Measurements from ENCODE around the gene EBF4. TPM values are rescaled to one million over a fixed set of nuclear protein-coding genes. Genes with fewer than 3 reads are reported as not detected.

The EBF4 gene, protein sequence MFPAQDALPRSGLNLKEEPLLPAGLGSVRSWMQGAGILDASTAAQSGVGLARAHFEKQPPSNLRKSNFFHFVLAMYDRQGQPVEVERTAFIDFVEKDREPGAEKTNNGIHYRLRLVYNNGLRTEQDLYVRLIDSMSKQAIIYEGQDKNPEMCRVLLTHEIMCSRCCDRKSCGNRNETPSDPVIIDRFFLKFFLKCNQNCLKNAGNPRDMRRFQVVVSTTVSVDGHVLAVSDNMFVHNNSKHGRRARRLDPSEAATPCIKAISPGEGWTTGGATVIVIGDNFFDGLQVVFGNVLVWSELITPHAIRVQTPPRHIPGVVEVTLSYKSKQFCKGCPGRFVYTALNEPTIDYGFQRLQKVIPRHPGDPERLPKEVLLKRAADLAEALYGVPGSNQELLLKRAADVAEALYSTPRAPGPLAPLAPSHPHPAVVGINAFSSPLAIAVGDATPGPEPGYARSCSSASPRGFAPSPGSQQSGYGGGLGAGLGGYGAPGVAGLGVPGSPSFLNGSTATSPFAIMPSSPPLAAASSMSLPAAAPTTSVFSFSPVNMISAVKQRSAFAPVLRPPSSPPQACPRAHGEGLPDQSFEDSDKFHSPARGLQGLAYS
- total RNA-seq = 2.6 and 3.5 TPM in 2 replicates

GRCh38 chr20:2692036-2692885 lies at the start of gene EBF4:
Gene EBF4, plus strand, starts transcription at chr20:2692780. Its CDS starts 866 bp downstream, at chr20:2693646.
- H3K4me3 ChIP-seq (ENCODE audit: low read depth, low read length) = peak within 1 kb of the TSS; percentile 42
- no peak for TF ChIP-seq CTCF (IDR thresholded peaks at IDR 0.05; ENCODE audit: insufficient read depth, low read depth, low read length)
- DNase-seq (ENCODE audit: low read depth) = peak; percentile 43

GRCh38 chr20:2643708-2644107 lies 48.9 kb upstream of the EBF4 start:
- DNase-seq (ENCODE audit: low read depth) = no peak
- H3K4me3 ChIP-seq (ENCODE audit: low read depth, low read length) = no peak overlapping the region
- no peak for TF ChIP-seq CTCF (IDR thresholded peaks at IDR 0.05; ENCODE audit: insufficient read depth, low read depth, low read length)

DNA sequence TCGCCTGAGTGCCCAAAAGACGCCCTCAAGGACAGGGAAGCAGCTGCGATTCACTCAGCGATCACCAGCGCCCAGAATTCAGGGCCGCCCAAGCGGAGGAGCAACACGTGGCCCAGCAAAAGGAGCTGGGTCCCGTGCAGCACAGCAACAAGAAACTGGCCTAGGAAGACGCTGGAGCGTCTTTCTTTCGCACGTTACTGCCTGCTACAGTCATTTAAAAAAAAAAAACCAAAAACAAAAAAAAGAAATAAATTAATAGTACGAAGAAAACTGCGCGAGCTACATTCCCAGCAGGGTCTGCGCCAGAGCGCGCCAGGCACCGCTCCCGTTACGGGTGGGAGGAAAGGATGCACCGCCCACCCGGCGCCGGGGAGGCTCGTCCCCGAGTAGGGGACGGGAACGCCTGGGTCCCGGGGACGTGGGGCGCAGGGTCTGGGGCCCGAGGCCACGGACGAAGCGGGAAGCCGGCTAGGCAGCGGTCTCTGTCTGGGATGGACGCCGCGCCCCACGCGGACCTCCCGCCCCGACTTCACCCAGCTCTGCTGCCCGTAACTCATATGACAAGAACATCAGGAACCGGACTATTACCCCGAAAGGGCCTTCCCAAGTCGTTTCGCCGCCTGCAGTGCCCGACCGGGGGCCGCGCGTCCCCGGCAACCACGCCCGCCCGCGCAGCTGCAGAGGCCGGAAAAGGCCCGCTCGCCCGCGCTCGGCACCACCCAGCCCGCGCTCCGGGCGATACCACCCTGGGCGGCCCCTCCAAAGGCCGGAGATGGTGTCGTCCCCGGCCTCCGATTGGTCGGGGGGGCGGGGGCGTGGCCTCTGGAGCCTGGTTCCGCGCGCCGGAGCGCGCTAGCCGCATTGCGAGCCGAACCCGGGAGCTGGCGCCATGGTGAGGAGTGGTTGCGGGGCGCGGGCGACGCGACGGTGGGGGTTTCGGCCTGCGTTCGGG lies 40.5 kb upstream of the EBF4 start, which contains the start of gene NOP56:
NOP56 (plus strand) TSS at position 861 of the 952 bp plus-strand sequence; CDS start at position 890, 29 bp downstream.
- H3K4me3 ChIP-seq (ENCODE audit: low read depth, low read length) = peak within 1 kb of the TSS; percentile 86
- peak; percentile 92 for DNase-seq (ENCODE audit: low read depth)
- no peak for TF ChIP-seq CTCF (IDR thresholded peaks at IDR 0.05; ENCODE audit: insufficient read depth, low read depth, low read length)

GRCh38 chr20:2652724-2653555 lies 39.6 kb upstream of the EBF4 start:
- peak overlapping the region; percentile 86 for H3K4me3 ChIP-seq (ENCODE audit: low read depth, low read length)
- no peak for TF ChIP-seq CTCF (IDR thresholded peaks at IDR 0.05; ENCODE audit: insufficient read depth, low read depth, low read length)
- DNase-seq (ENCODE audit: low read depth) = peak; percentile 29

DNA sequence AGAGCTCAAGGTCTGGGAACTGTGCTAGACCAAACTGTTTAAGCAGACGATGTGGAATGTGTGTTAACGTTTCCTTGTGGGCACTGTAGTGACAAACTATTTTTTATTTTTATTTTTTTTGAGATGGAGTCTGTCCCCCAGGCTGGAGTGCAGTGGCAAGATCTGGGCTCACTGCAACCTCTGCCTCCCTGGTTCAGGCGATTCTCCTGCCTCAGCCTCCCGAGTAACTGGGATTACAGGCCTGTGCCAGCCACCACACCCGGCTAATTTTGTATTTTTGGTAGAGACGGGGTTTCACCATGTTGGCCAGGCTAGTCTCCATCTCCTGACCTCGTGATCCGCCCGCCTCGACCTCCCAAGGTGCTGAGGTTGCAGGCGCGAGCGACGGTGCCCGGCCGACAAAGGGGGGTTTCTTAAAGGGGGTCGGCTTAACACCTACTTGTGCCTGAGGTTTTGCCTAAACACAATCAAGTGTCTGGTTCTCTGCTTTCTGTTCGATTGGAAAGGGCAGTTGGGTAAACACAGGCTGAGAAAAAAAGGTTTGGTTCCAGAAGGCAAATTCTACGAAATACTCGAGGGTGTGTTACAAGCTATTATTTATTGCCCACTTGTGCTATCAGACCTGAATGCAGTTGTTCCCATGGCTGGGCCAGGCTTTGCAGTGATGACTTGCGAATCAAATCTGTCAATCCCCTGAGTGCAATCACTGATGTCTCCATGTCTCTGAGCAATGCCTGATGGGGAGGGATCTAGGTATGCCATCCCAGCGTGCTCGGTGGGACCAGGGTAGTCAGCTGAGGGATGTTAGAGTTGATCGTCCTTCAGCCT lies 38.8 kb upstream of the EBF4 start:
- TF ChIP-seq CTCF (IDR thresholded peaks at IDR 0.05; ENCODE audit: insufficient read depth, low read depth, low read length) = no peak
- H3K4me3 ChIP-seq (ENCODE audit: low read depth, low read length) = peak overlapping the region; percentile 86
- DNase-seq (ENCODE audit: low read depth) = no peak
